Sigmoid colon (tissue), 4 donors: Measurements from ENCODE around the gene KCND3.

Experiments
- EP300 ChIP-seq, 4 donors: sonication (generic); formaldehyde crosslinking; IDR thresholded peaks; one replicate each; pipeline ENCODE4 v1.6.1; 2017; ENCODE audit warnings: antibody characterized with exemption in 4 of 4
- POLR2A ChIP-seq, 2 donors: fragments of 450-650 bp; IDR thresholded peaks; one replicate each; pipeline ENCODE4 v1.6.1; 2016; ENCODE audit warnings: antibody characterized with exemption in 2 of 2, mild to moderate bottlenecking in 2 of 2, moderate library complexity in 2 of 2
- POLR2AphosphoS5 ChIP-seq, 4 donors: sonication (generic); formaldehyde crosslinking; IDR thresholded peaks; one replicate each; pipeline ENCODE4 v1.6.1; 2017; ENCODE audit warnings: antibody characterized with exemption in 4 of 4
- TF ChIP-seq, protein P1 (sequence below), 4 experiments: fragments of 450-650 bp in 3 of 4; fragments of 200-600 bp in 1 of 4; IDR thresholded peaks; one replicate each; pipeline ENCODE4 v1.5.1; 2016 to 2019; ENCODE audit warnings: antibody characterized with exemption in 4 of 4, mild to moderate bottlenecking in 3 of 4, moderate library complexity in 2 of 4

DNA sequence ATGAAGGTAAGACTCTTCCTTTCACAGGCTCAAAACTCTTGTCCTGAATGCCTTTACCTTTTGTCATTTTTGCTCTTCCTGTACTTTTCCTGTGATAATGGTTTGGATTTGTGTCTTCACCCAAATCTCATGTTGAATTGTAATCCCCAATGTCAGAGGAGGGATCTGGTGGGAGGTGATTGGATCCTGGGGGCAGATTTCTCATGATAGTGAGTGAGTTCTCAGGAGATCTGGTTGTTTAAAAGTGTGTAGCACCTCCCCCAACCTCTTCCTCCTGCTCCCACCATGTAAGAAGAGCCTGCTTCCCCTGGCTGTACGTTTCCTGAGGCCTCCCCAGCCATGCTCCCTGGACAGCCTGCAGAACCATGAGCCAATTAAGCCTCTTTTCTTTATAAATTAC, 158.3 kb downstream of the KCND3 start:
- TF ChIP-seq POLR2A (IDR thresholded peaks at IDR 0.05) = no peak
- TF ChIP-seq, protein P1, sequence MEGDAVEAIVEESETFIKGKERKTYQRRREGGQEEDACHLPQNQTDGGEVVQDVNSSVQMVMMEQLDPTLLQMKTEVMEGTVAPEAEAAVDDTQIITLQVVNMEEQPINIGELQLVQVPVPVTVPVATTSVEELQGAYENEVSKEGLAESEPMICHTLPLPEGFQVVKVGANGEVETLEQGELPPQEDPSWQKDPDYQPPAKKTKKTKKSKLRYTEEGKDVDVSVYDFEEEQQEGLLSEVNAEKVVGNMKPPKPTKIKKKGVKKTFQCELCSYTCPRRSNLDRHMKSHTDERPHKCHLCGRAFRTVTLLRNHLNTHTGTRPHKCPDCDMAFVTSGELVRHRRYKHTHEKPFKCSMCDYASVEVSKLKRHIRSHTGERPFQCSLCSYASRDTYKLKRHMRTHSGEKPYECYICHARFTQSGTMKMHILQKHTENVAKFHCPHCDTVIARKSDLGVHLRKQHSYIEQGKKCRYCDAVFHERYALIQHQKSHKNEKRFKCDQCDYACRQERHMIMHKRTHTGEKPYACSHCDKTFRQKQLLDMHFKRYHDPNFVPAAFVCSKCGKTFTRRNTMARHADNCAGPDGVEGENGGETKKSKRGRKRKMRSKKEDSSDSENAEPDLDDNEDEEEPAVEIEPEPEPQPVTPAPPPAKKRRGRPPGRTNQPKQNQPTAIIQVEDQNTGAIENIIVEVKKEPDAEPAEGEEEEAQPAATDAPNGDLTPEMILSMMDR (IDR thresholded peaks at IDR 0.05) = no peak
- no peak for TF ChIP-seq POLR2AphosphoS5 (IDR thresholded peaks at IDR 0.05)
- TF ChIP-seq EP300 (IDR thresholded peaks at IDR 0.05) = no peak
